AML-193 (cell line): Measurements from ENCODE around the gene TSPYL4.
"Not testable (repeated sequence)": the region's sequence is repeated elsewhere in the genome, so short reads cannot be mapped to it uniquely, and the experiment has no call there.

Source experiments
- DNase-seq, 2 experiments: peaks; one replicate each; lab custom pipeline; 2025; lab: John Stamatoyannopoulos, UW

The TSPYL4 gene

GRCh38 chr6:116253505-116254296 is at the start of gene TSPYL4:
TSS of gene TSPYL4 (minus strand) at chr6:116254075. CDS start at chr6:116254008, 67 bp downstream.
- DNase-seq: peak; percentile 96 to 98

GRCh38 chr6:116301104-116301503 is 47.2 kb upstream of the TSPYL4 start:
- DNase-seq: no peak

GRCh38 chr6:116300566-116300965 is 46.7 kb upstream of the TSPYL4 start:
- no peak for DNase-seq

- DNase-seq: peak; percentile 47
Observed at GRCh38 chr6:116298973-116299372, 45.1 kb upstream of the TSPYL4 start.

- DNase-seq: no peak
Observed at GRCh38 chr6:116298273-116298672, 44.4 kb upstream of the TSPYL4 start.

- no peak for DNase-seq
Observed at GRCh38 chr6:116292553-116292952, 38.7 kb upstream of the TSPYL4 start.

GRCh38 chr6:116291701-116292396 is 38.0 kb upstream of the TSPYL4 start:
- no peak for DNase-seq

GRCh38 chr6:116290799-116291198 is 36.9 kb upstream of the TSPYL4 start:
- DNase-seq: no peak

GRCh38 chr6:116289876-116290275 is 36.0 kb upstream of the TSPYL4 start:
- DNase-seq: no peak

- peak; percentile 70 to 72 for DNase-seq
Observed at GRCh38 chr6:116287689-116288282, 33.9 kb upstream of the TSPYL4 start.

- DNase-seq: no peak
Observed at GRCh38 chr6:116286773-116287358, 33.0 kb upstream of the TSPYL4 start.

GRCh38 chr6:116284984-116285383 is 31.1 kb upstream of the TSPYL4 start:
- DNase-seq: not testable (repeated sequence)

GRCh38 chr6:116283191-116283590 is 29.3 kb upstream of the TSPYL4 start:
- no peak for DNase-seq

- DNase-seq: no peak
Observed at GRCh38 chr6:116282698-116283097, 28.8 kb upstream of the TSPYL4 start.

GRCh38 chr6:116280933-116281316 is 27.1 kb upstream of the TSPYL4 start:
- DNase-seq: no peak

- peak; percentile 57 to 68 for DNase-seq
Observed at GRCh38 chr6:116280161-116280932, 26.5 kb upstream of the TSPYL4 start.

- peak; percentile 98 to 99 for DNase-seq
Observed at GRCh38 chr6:116279232-116280160, 25.6 kb upstream of the TSPYL4 start, which contains the start of gene TSPYL1. TSS of gene TSPYL1 (minus strand) at chr6:116279930. CDS start at chr6:116279830, 100 bp downstream.

GRCh38 chr6:116278854-116279231 is 25.0 kb upstream of the TSPYL4 start:
- DNase-seq: no peak

GRCh38 chr6:116278481-116278829 is 24.6 kb upstream of the TSPYL4 start:
- no peak for DNase-seq

- no peak for DNase-seq
Observed at GRCh38 chr6:116277124-116277523, 23.2 kb upstream of the TSPYL4 start.
